ENCODE data around the gene C1orf141. TPM values are rescaled to one million over a fixed set of nuclear protein-coding genes. Genes with fewer than 3 reads are reported as not detected.

C1orf141 gene
- total and polyA plus RNA-seq, 4 donors = not detected

GRCh38 chr1:67053535-67053784 lies 81.3 kb downstream of the C1orf141 start (continued):
- TF ChIP-seq, protein P1, sequence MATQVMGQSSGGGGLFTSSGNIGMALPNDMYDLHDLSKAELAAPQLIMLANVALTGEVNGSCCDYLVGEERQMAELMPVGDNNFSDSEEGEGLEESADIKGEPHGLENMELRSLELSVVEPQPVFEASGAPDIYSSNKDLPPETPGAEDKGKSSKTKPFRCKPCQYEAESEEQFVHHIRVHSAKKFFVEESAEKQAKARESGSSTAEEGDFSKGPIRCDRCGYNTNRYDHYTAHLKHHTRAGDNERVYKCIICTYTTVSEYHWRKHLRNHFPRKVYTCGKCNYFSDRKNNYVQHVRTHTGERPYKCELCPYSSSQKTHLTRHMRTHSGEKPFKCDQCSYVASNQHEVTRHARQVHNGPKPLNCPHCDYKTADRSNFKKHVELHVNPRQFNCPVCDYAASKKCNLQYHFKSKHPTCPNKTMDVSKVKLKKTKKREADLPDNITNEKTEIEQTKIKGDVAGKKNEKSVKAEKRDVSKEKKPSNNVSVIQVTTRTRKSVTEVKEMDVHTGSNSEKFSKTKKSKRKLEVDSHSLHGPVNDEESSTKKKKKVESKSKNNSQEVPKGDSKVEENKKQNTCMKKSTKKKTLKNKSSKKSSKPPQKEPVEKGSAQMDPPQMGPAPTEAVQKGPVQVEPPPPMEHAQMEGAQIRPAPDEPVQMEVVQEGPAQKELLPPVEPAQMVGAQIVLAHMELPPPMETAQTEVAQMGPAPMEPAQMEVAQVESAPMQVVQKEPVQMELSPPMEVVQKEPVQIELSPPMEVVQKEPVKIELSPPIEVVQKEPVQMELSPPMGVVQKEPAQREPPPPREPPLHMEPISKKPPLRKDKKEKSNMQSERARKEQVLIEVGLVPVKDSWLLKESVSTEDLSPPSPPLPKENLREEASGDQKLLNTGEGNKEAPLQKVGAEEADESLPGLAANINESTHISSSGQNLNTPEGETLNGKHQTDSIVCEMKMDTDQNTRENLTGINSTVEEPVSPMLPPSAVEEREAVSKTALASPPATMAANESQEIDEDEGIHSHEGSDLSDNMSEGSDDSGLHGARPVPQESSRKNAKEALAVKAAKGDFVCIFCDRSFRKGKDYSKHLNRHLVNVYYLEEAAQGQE (IDR thresholded peaks at IDR 0.05) = no peak
- TF ChIP-seq YY1 (IDR thresholded peaks at IDR 0.05) (no peak), HNF4A (conservative IDR thresholded peaks at IDR 0.05) (no peak), FOXA1 (IDR thresholded peaks at IDR 0.05) (no peak)
- TF ChIP-seq, protein P2, sequence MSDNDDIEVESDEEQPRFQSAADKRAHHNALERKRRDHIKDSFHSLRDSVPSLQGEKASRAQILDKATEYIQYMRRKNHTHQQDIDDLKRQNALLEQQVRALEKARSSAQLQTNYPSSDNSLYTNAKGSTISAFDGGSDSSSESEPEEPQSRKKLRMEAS (IDR thresholded peaks at IDR 0.05) = no peak

GRCh38 chr1:67052741-67053534 lies 81.8 kb downstream of the C1orf141 start:
- no peak for TF ChIP-seq GABPA (IDR thresholded peaks at IDR 0.05 in 1 of 2, conservative IDR thresholded peaks at IDR 0.05 in 1 of 2)
- TF ChIP-seq, protein P1 (IDR thresholded peaks at IDR 0.05) = peak; percentile 7
- TF ChIP-seq FOXA2 (IDR thresholded peaks at IDR 0.05) = no peak
- TF ChIP-seq, protein P3, sequence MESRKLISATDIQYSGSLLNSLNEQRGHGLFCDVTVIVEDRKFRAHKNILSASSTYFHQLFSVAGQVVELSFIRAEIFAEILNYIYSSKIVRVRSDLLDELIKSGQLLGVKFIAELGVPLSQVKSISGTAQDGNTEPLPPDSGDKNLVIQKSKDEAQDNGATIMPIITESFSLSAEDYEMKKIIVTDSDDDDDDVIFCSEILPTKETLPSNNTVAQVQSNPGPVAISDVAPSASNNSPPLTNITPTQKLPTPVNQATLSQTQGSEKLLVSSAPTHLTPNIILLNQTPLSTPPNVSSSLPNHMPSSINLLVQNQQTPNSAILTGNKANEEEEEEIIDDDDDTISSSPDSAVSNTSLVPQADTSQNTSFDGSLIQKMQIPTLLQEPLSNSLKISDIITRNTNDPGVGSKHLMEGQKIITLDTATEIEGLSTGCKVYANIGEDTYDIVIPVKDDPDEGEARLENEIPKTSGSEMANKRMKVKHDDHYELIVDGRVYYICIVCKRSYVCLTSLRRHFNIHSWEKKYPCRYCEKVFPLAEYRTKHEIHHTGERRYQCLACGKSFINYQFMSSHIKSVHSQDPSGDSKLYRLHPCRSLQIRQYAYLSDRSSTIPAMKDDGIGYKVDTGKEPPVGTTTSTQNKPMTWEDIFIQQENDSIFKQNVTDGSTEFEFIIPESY (IDR thresholded peaks at IDR 0.05) = no peak
- TF ChIP-seq EGR1 (IDR thresholded peaks at IDR 0.05; ENCODE audit: low read depth in 2 of 2) = no peak
- TF ChIP-seq, protein P4, sequence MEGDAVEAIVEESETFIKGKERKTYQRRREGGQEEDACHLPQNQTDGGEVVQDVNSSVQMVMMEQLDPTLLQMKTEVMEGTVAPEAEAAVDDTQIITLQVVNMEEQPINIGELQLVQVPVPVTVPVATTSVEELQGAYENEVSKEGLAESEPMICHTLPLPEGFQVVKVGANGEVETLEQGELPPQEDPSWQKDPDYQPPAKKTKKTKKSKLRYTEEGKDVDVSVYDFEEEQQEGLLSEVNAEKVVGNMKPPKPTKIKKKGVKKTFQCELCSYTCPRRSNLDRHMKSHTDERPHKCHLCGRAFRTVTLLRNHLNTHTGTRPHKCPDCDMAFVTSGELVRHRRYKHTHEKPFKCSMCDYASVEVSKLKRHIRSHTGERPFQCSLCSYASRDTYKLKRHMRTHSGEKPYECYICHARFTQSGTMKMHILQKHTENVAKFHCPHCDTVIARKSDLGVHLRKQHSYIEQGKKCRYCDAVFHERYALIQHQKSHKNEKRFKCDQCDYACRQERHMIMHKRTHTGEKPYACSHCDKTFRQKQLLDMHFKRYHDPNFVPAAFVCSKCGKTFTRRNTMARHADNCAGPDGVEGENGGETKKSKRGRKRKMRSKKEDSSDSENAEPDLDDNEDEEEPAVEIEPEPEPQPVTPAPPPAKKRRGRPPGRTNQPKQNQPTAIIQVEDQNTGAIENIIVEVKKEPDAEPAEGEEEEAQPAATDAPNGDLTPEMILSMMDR (IDR thresholded peaks at IDR 0.05; ENCODE audit: low read depth, low read length, missing input control) = no peak
- TF ChIP-seq HNF4A (conservative IDR thresholded peaks at IDR 0.05) = no peak
- TF ChIP-seq YY1 (IDR thresholded peaks at IDR 0.05) = peak; percentile 14
- no peak for TF ChIP-seq RAD21 (IDR thresholded peaks at IDR 0.05)
- TF ChIP-seq, protein P5, sequence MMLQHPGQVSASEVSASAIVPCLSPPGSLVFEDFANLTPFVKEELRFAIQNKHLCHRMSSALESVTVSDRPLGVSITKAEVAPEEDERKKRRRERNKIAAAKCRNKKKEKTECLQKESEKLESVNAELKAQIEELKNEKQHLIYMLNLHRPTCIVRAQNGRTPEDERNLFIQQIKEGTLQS (IDR thresholded peaks at IDR 0.05) = no peak
- TF ChIP-seq TAF1 (conservative IDR thresholded peaks at IDR 0.05) = no peak
- no peak for TF ChIP-seq HNF4G (IDR thresholded peaks at IDR 0.05)
- TF ChIP-seq FOXA1 (IDR thresholded peaks at IDR 0.05) = no peak
- TF ChIP-seq, protein P2 (IDR thresholded peaks at IDR 0.05) = no peak
- H3K9ac ChIP-seq (ENCODE audit: low read depth in 1 of 2, low read length in 2 of 2) = peak overlapping the region; percentile 66 to 99
- peak overlapping the region; percentile 85 to 97 (median 97) for H3K4me3 ChIP-seq (ENCODE audit: low read depth in 1 of 3, low read length in 3 of 3)
- H3K9me3 ChIP-seq (ENCODE audit: control insufficient read depth in 4 of 4, low read length in 3 of 4) = no peaks in the 10 kb centered on the region
- H3K27ac ChIP-seq (ENCODE audit: low read depth in 1 of 2, low read length in 2 of 2) = peak overlapping the region; percentile 97 to 98
- 2% methylated on average over 25 of the region's 25 CpGs for WGBS
- DNase-seq (ENCODE audit: low spot score) = no peak
- peaks cover 0 to 22% (median 10%) of the 10 kb centered on the region in 4 donors for H3K36me3 ChIP-seq (ENCODE audit: control insufficient read depth in 4 of 4, insufficient read depth in 3 of 4, low read depth in 1 of 4, low read length in 3 of 4)
- peaks cover 2 to 28% (median 20%) of the 10 kb centered on the region in 4 donors for H3K4me1 ChIP-seq (ENCODE audit: control insufficient read depth in 4 of 4, insufficient read depth in 4 of 4, low read length in 3 of 4)
- no peaks in the 10 kb centered on the region for H3K27me3 ChIP-seq (ENCODE audit: control insufficient read depth in 4 of 4, insufficient read depth in 4 of 4, low read length in 3 of 4)

Data from liver (tissue), 9 donors.